ENCODE measurements around the gene CLIP2. TPM values are rescaled to one million over a fixed set of nuclear protein-coding genes. Genes with fewer than 3 reads are reported as not detected.

Gene CLIP2
- total RNA-seq, 2 donors from 2014 or later: 3.2 to 13.4 TPM

DNA sequence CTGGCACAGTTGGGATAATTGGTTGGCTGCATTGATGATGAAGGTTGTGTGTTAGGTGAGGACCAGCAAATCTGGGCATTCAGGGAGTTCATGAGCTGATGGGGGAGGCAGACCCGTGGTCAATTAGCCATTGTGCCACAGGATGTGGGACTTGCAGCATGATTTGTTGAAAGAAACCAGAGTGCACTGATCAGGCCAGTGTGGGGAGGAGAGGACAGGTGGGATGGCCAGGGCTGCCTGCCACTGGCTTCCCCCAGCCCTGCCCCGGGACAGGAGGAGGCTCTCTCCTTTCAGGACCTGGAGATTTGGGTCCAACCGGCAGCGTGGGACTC is 4.3 kb downstream of the CLIP2 start:
- Mint-ChIP-seq H3K36me3 (ENCODE audit: low read depth) (no peaks in the 10 kb centered on the region), H3K4me1 (peaks cover 9% of the 10 kb centered on the region), H3K27ac (no peak overlapping the region), H3K4me3 (no peak overlapping the region), H3K27me3 (no peaks in the 10 kb centered on the region)
- DNase-seq (no peak), ATAC-seq (no peak)
- H3K9me3 ChIP-seq (ENCODE audit: control insufficient read depth, low read length, poor library complexity, severe bottlenecking): no peaks in the 10 kb centered on the region

DNA sequence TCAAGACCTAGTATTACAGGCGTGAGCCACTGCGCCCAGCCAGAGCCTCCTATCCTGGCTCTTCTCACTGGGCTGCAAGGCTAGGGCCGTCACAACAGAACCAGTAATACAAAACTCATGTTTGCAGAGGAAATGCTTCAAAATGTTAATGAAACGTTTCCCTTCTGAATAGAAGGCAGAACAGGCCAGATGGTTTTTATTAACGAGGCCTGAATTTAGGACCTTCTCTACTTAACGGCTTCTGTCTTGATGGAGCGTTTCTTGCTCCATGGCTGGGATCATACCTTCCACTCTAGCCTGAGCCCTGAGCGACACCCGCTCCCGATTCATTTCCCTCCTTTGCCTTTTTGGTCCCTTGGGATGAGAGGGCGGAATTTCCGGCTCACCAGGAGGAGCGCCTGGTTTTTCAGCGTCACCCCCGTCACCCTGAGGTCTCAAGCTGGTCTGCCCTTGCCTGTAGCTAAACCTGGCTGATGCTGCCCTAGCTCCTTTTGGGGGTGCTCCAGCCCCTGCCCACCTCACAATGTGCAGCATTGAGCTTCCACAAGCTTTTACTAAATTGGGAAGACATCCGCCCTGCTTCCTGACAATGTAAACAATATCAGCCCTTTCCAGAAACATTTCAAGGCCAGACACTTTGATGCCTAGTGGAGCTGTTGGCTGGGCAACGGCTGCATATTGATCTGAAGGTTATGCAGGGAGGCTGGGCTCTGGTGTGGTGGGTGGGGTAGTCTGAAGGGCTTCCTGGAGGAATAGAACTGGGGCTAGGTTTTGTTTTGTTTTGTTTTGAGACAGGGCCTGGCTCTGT is 5.2 kb downstream of the CLIP2 start:
- Mint-ChIP-seq H3K4me1 (peaks cover 6% of the 10 kb centered on the region), H3K4me3 (no peak overlapping the region), H3K27ac (no peak overlapping the region), H3K36me3 (ENCODE audit: low read depth) (no peaks in the 10 kb centered on the region), H3K27me3 (no peaks in the 10 kb centered on the region)
- H3K9me3 ChIP-seq (ENCODE audit: control insufficient read depth, low read length, poor library complexity, severe bottlenecking): no peaks in the 10 kb centered on the region
- DNase-seq: no peak
- no peak for ATAC-seq

DNA sequence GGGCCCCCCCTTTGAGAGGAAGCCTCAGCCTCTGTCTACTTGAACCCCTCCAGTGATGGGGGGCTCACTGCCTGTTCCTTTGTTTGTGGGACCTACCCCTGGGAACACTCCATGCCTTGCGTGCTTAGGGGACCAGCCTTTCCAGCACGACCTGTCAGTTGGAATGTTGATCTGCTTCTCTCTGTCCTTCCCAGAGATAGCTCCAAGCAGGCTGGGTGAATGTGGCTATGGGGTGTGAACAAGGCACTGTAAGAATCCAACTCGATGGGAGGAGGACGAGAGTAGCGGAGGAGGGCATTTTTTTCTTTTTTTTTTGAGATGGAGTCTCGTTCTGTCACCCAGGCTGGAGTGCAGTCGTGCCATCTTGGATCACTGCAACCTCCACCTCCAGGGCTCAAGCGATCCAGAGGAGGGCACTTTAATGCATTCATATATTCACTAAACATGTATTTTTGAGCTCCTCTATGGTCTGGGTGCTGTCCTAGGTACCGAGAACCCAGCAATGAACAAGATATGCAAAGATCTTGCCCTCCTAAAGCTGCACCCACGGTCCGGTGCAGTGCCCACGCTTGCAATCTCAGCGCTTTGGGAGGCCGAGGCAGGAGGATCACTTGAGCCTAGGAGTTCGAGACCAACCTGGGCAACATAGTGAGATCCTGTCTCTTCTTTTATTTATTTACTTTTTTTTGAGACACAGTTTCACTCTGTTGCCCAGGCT is 8.5 kb downstream of the CLIP2 start:
- no peaks in the 10 kb centered on the region for H3K27me3 Mint-ChIP-seq
- ATAC-seq: no peak

DNA sequence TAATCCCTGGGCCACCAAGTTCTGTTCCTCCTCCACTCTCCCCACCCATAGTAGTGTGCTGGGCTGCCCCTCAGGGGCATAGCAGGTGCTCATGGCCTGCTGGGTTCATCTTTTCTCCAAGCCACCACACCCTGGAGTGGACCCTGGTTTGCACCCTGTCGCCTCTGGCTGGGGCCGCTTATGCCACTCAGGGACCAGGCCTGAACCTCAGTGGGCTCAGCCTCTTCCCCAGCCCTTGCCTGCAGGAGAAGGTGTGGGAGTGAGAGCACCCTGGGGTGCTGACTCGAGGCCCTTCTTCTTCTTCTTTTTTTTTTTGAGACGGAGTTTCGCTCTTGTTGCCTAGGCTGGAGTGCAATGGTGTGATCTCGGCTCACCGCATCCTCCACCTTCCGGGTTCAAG is 10.2 kb downstream of the CLIP2 start:
- Mint-ChIP-seq H3K27me3 (no peaks in the 10 kb centered on the region), H3K27ac (no peak overlapping the region), H3K4me3 (no peak overlapping the region), H3K36me3 (ENCODE audit: low read depth) (no peaks in the 10 kb centered on the region), H3K4me1 (peaks cover 2% of the 10 kb centered on the region)
- ATAC-seq (no peak), DNase-seq (no peak)
- no peaks in the 10 kb centered on the region for H3K9me3 ChIP-seq (ENCODE audit: control insufficient read depth, low read length, poor library complexity, severe bottlenecking)

More for the DNA sequence above, 8.5 kb downstream of the CLIP2 start:
- no peak overlapping the region for H3K4me3 Mint-ChIP-seq
- DNase-seq: no peak
- peaks cover 2% of the 10 kb centered on the region for H3K4me1 Mint-ChIP-seq
- H3K27ac Mint-ChIP-seq: no peak overlapping the region
- no peaks in the 10 kb centered on the region for H3K9me3 ChIP-seq (ENCODE audit: control insufficient read depth, low read length, poor library complexity, severe bottlenecking)
- H3K36me3 Mint-ChIP-seq (ENCODE audit: low read depth): no peaks in the 10 kb centered on the region

DNA sequence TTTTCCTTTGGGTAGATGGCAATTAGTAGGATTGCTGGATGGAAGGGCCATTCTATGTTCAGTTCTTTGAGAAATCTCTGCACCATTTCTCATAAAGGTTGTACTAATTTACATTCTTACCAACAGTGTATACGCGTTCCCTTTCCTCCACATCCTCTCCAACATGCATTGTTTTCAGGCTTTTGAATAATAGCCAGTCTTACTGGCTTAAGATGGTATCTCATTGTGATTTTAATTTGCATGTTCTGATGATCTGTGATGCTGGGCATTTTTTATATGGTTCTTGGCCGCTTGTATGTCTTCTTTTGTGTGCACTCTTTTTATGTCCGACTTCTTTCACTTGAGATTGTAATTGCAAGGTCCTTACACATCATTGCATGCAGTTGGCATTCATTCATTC is 11.7 kb downstream of the CLIP2 start:
- Mint-ChIP-seq H3K36me3 (ENCODE audit: low read depth) (no peaks in the 10 kb centered on the region), H3K4me1 (peaks cover 2% of the 10 kb centered on the region), H3K27ac (no peak overlapping the region), H3K4me3 (no peak overlapping the region), H3K27me3 (no peaks in the 10 kb centered on the region)
- H3K9me3 ChIP-seq (ENCODE audit: control insufficient read depth, low read length, poor library complexity, severe bottlenecking): no peaks in the 10 kb centered on the region
- DNase-seq (no peak), ATAC-seq (no peak)

DNA sequence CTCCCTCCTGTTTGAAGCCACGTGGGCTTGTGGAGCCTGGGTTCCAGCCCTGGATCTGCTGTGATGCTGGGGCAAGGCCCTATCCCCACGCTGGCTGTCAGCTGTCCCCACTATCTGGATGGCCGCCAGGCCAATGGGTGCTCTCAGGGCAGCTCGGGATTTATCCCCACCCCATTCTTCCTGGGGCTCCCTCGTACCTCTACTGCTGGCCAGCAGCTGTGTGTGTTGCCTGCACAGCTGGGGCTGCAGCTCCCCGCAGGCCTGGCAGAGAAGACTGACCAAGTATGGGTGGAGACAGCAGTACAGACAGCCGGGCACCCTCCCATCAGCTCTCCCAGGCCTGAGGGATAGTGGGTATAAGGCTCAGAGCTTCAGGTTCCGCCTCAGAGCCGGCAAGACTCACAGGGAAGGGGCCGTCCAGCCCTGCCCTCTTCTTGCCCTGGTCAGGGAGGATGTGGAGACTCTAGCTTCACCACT is 13.6 kb downstream of the CLIP2 start:
- Mint-ChIP-seq H3K4me3 (no peak overlapping the region), H3K4me1 (peaks cover 7% of the 10 kb centered on the region), H3K36me3 (ENCODE audit: low read depth) (no peaks in the 10 kb centered on the region), H3K27me3 (peaks cover 9% of the 10 kb centered on the region), H3K27ac (no peak overlapping the region)
- DNase-seq (no peak), ATAC-seq (no peak)
- H3K9me3 ChIP-seq (ENCODE audit: control insufficient read depth, low read length, poor library complexity, severe bottlenecking): no peaks in the 10 kb centered on the region

DNA sequence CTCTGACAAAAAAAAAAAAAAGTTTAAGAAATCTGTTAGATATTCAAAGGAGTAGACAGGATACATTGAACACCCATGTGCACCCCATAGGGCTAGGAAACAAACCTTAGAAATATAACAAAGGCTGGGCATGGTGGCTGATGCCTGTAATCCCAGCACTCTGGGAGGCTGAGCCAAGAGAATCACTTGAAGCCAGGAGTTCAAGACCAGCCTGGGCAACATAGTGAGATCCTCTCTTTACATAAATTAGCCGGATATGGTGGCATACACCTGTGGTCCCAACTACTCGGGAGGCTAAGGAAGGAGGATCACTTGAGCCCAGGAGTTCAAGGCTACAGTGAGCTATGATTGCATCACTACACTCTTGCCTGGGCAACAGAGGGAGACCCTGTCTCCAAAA is 15.3 kb downstream of the CLIP2 start:
- no peaks in the 10 kb centered on the region for H3K36me3 Mint-ChIP-seq (ENCODE audit: low read depth)
- peaks cover 7% of the 10 kb centered on the region for H3K4me1 Mint-ChIP-seq
- no peak for DNase-seq
- no peak for ATAC-seq
- no peak overlapping the region for H3K4me3 Mint-ChIP-seq
- no peak overlapping the region for H3K27ac Mint-ChIP-seq
- peaks cover 13% of the 10 kb centered on the region for H3K27me3 Mint-ChIP-seq
- no peaks in the 10 kb centered on the region for H3K9me3 ChIP-seq (ENCODE audit: control insufficient read depth, low read length, poor library complexity, severe bottlenecking)

DNA sequence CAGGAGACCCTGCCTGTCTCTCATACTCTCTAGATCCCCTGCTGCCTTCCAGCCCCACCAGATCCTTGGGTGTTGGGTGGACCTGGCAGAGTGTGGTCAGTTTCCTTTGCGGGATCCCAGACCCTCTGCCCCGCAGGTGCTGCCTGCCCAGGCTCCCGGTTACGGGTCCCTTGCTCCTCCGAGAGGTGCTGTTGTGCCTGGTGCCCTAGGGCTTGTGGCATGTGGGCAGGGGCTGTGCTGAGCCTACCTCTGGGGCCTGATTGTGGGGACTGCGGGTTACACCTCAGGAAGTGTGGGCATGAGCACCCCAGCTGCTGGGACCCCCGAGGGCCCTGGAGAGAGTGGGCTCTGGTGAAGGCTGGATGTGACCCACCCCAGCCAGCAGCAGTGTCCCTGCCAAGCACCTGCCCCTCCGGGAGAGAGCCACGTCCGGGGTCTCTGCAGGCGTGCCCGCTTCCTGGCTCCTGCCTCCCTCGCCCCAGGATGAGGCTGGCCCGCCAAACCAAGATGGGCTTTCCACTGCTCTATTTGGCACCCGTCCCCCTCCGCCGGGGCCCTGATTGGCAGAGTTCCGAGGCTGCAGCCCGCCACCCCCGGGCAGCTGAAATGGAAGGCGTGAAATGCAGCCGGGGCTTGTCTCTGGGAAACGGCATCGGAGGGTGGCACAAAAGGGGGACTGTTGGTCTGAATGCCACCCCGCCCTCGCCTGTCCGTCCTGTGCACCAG is 17.0 kb downstream of the CLIP2 start:
- H3K4me1 Mint-ChIP-seq: peaks cover 5% of the 10 kb centered on the region
- peak overlapping the region; percentile 41 for H3K4me3 Mint-ChIP-seq
- H3K27me3 Mint-ChIP-seq: peaks cover 15% of the 10 kb centered on the region
- H3K9me3 ChIP-seq (ENCODE audit: control insufficient read depth, low read length, poor library complexity, severe bottlenecking): no peaks in the 10 kb centered on the region
- no peak for DNase-seq
- no peak for ATAC-seq
- peak overlapping the region; percentile 47 for H3K27ac Mint-ChIP-seq
- H3K36me3 Mint-ChIP-seq (ENCODE audit: low read depth): no peaks in the 10 kb centered on the region

DNA sequence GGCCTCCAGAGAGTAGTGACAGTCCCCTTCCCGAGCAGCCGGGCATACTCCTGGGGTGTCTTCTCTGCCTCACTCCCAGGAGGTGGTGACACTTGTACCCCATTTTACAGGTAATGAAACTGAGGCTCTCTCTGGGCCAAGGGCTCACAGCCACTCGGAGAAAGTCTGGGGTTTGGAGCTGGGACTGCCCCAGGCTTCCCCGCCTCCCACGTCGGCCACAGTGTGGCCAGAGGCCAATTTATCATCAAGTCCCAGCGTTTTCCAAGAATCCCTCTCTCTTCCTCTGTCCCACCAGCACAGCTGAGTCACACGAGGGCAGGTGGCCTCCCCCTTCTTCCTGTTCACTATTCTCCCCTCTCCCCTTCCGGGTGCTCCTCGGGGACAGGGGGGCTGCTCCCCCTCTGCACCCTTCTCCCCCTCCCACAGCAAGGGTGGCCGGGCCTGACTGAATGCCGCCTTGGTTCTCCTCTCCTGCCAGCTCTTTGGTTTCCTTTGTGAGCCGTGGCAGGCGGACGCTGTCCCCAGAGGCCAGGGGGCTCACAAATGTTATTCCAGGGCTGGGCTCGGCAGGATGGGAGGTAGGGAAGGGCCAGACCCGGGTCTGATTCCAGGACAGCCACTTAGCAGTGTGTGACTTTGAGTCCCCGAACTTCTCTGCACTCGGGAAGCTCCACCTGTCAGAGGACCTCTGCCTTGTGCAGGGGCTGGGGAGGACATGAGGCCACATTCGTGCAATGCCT is 17.7 kb downstream of the CLIP2 start:
- Mint-ChIP-seq H3K4me3 (peak overlapping the region; percentile 58), H3K27me3 (peaks cover 19% of the 10 kb centered on the region), H3K36me3 (ENCODE audit: low read depth) (no peaks in the 10 kb centered on the region), H3K27ac (no peak overlapping the region), H3K4me1 (peaks cover 7% of the 10 kb centered on the region)
- ATAC-seq: no peak
- no peaks in the 10 kb centered on the region for H3K9me3 ChIP-seq (ENCODE audit: control insufficient read depth, low read length, poor library complexity, severe bottlenecking)
- DNase-seq: no peak

DNA sequence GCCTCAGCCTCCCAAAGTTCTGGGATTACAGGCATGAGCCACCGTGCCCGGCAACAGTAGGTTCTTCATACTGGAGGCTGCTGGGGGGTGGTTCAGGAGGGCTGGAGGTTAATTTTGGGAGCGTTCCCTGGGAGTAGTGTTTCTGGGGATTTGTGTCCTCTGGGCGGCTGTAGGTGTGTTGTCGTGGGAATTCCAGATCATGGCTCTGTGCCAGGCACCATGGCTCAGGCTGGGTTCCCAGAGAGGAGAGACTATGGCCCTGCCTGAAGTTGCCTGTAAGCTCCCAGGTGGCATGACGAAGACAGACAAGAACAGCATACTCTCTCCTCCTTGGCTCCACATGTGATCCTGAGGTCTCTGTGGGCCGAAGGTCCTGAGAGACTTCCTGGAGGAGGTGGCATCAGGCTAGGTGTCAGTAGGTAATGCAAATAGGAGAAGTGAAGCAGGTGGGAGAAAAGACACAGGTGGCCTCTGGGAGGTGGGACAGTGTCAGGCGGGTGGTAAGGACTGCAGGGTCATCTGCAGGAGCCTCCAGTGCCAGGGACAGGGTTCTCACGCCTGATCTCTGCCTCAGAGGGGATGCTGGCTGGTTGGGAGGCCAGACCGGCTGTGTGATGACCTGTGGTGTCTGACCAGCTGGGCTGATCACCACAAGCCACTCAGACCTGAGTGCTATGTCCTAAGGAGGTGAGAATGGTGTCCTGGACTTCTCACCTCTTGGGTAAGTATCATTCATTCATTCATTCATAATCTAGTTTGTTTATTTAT is 18.7 kb downstream of the CLIP2 start:
- Mint-ChIP-seq H3K36me3 (ENCODE audit: low read depth) (no peaks in the 10 kb centered on the region), H3K27me3 (peaks cover 19% of the 10 kb centered on the region), H3K4me1 (peaks cover 7% of the 10 kb centered on the region), H3K27ac (no peak overlapping the region), H3K4me3 (peak overlapping the region; percentile 50)
- H3K9me3 ChIP-seq (ENCODE audit: control insufficient read depth, low read length, poor library complexity, severe bottlenecking): no peaks in the 10 kb centered on the region
- ATAC-seq: no peak
- DNase-seq: no peak

DNA sequence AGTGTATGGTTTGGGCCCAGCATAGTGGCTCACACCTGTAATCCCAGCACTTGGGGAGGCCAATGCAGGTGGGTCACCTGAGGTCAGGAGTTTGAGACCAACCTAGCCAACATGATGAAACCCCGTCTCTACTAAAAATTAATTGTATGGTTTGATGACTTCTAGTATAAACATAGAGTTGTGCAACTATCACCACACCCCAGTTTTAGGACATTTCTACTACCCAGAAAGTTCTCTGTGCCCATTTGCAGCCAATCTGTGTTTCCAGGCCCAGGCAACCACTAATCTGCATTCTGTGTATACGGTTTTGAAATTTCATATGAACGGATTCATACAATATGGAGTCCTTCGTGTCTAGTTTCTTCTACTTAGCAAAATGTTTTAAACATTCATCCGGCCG is 20.0 kb downstream of the CLIP2 start:
- H3K36me3 Mint-ChIP-seq (ENCODE audit: low read depth): no peaks in the 10 kb centered on the region
- no peak overlapping the region for H3K27ac Mint-ChIP-seq
- ATAC-seq (no peak), DNase-seq (no peak)
- no peaks in the 10 kb centered on the region for H3K9me3 ChIP-seq (ENCODE audit: control insufficient read depth, low read length, poor library complexity, severe bottlenecking)
- peaks cover 7% of the 10 kb centered on the region for H3K4me1 Mint-ChIP-seq
- H3K4me3 Mint-ChIP-seq: no peak overlapping the region
- H3K27me3 Mint-ChIP-seq: peaks cover 19% of the 10 kb centered on the region

DNA sequence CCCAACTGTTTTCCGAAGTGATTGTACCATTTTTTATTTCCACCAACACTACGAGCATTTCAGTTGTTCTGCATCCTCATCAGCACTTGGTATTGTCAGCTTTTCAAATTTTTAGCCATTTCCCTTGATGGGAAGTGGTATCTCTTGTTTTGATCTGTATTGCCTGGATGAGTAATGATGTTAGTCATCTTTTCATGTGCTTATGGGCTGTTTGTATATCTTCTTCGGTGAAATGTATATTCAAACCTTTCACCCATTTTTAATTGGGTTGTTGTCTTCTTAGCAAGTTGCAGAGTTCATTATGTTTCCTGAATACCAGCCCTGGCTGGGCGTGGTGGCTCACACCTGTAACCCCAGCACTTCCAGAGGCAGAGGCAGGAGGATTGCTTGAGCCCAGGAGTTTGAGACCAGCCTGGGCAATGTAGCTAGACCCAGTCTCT is 22.1 kb downstream of the CLIP2 start:
- no peaks in the 10 kb centered on the region for H3K9me3 ChIP-seq (ENCODE audit: control insufficient read depth, low read length, poor library complexity, severe bottlenecking)
- ATAC-seq (no peak), DNase-seq (no peak)
- Mint-ChIP-seq H3K4me3 (no peak overlapping the region), H3K27me3 (peaks cover 19% of the 10 kb centered on the region), H3K27ac (no peak overlapping the region), H3K4me1 (peaks cover 7% of the 10 kb centered on the region), H3K36me3 (ENCODE audit: low read depth) (no peaks in the 10 kb centered on the region)
